ENCODE data around the gene MAML3.

GRCh38 chr4:140105436-140105835 lies 48.5 kb downstream of the MAML3 start:
- TF ChIP-seq IRF2 (CRISPR knock-in tag; IDR thresholded peaks at IDR 0.05) (no peak), ZNF337 (CRISPR knock-in tag; IDR thresholded peaks at IDR 0.05; ENCODE audit: borderline replicate concordance, low read depth) (no peak), LCORL (IDR thresholded peaks at IDR 0.05) (no peak), LCORL (CRISPR knock-in tag; IDR thresholded peaks at IDR 0.05) (no peak), NFKBIZ (CRISPR knock-in tag; IDR thresholded peaks at IDR 0.05) (no peak), EP300 (IDR thresholded peaks at IDR 0.05; ENCODE audit: low read depth in 2 of 2, low read length in 2 of 2) (no peak), EP300 (CRISPR knock-in tag; IDR thresholded peaks at IDR 0.05; ENCODE audit: borderline replicate concordance) (no peak), ZKSCAN8 (CRISPR knock-in tag; IDR thresholded peaks at IDR 0.05; ENCODE audit: borderline replicate concordance) (no peak), POLR2AphosphoS5 (IDR thresholded peaks at IDR 0.05; ENCODE audit: low read depth, low read length) (no peak), NFE2L2 (IDR thresholded peaks at IDR 0.05; ENCODE audit: low read length) (no peak), EZH2 (conservative IDR thresholded peaks at IDR 0.05; ENCODE audit: low read depth, low read length) (no peak), TRAFD1 (CRISPR knock-in tag; IDR thresholded peaks at IDR 0.05; ENCODE audit: borderline replicate concordance) (no peak)

Data from HepG2 (cell line).